HFF-Myc (cell line): Measurements from ENCODE around the gene TOX4.
"Not testable (repeated sequence)": the region's sequence is repeated elsewhere in the genome, so short reads cannot be mapped to it uniquely, and the experiment has no call there.

Experiments used
- DNase-seq: peaks from one replicate; pipeline ENCODE4 v3.0.0-alpha.2; 2011; ENCODE audit warnings: low read depth; ENCODE audit errors: extremely low read depth
- H3K4me3 ChIP-seq: replicated peaks from 2 replicates; pipeline ENCODE4 v1.5.1; 2011; ENCODE audit warnings: low read depth, mild to moderate bottlenecking, control low read depth, low read length
- TF ChIP-seq, protein P1 (sequence below): IDR thresholded peaks from 2 replicates; pipeline ENCODE4 v1.5.1; 2012; ENCODE audit warnings: mild to moderate bottlenecking, low read depth, low read length, control low read depth; ENCODE audit errors: missing control alignments

Gene TOX4

DNA sequence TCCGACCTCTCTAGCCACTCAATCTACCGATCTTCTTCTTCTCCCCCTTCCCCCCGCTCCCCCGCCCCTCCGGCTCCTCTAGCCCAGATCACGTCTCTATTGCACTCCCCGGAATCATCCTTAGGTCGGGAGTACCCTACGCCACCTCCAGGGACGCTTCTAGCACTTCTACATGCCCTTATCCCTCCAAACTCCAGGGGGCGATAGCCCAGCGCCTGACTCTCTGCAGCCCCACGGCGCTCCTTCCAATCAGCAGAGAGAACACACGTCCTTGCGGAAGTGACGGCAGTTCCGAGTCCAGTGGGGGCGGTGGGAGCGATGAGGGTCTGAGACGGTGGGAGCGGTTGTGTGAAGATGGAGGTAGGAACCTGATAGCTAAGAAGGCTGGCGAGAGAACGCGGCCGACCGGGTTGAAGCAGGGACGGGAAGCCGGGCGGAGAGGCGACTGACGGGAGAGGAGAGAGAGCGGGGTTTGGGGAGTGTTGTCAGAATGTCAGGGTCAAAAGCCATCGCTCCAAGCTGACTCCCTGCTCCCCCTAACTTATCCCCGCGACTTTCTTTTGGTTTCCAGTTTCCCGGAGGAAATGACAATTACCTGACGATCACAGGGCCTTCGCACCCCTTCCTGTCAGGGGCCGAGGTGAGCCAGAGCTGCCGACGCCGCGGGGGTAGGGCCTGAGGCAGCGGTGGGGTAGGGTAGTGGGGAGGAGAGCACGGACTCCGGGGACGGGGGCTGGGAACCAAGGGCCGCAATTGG lies at the start of gene TOX4, which contains the start of gene RAB2B:
TSS of gene TOX4 (plus strand) at position 271 of the 757 bp plus-strand sequence. CDS start at position 355, 84 bp downstream.
TSS of gene RAB2B (minus strand) at position 35 of the 757 bp plus-strand sequence. CDS start 87 bp downstream, outside the sequence.
- TF ChIP-seq, protein P1, sequence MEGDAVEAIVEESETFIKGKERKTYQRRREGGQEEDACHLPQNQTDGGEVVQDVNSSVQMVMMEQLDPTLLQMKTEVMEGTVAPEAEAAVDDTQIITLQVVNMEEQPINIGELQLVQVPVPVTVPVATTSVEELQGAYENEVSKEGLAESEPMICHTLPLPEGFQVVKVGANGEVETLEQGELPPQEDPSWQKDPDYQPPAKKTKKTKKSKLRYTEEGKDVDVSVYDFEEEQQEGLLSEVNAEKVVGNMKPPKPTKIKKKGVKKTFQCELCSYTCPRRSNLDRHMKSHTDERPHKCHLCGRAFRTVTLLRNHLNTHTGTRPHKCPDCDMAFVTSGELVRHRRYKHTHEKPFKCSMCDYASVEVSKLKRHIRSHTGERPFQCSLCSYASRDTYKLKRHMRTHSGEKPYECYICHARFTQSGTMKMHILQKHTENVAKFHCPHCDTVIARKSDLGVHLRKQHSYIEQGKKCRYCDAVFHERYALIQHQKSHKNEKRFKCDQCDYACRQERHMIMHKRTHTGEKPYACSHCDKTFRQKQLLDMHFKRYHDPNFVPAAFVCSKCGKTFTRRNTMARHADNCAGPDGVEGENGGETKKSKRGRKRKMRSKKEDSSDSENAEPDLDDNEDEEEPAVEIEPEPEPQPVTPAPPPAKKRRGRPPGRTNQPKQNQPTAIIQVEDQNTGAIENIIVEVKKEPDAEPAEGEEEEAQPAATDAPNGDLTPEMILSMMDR = peak; percentile 95
- peak; percentile 96 for DNase-seq
- peak within 1 kb of the TSS; percentile 100 for H3K4me3 ChIP-seq

GRCh38 chr14:21428930-21429329 lies 48.1 kb upstream of the TOX4 start:
- TF ChIP-seq, protein P1 = no peak
- no peak overlapping the region for H3K4me3 ChIP-seq
- no peak for DNase-seq

GRCh38 chr14:21431126-21431525 lies 45.9 kb upstream of the TOX4 start:
- no peak overlapping the region for H3K4me3 ChIP-seq
- DNase-seq = no peak
- TF ChIP-seq, protein P1 = no peak

GRCh38 chr14:21436567-21437062 lies 40.4 kb upstream of the TOX4 start:
- TF ChIP-seq, protein P1 = no peak

GRCh38 chr14:21437063-21437901 lies 39.7 kb upstream of the TOX4 start:
- H3K4me3 ChIP-seq = peak overlapping the region; percentile 65
- TF ChIP-seq, protein P1 = no peak
- DNase-seq = peak; percentile 97

More at GRCh38 chr14:21436567-21437062, 40.4 kb upstream of the TOX4 start:
- no peak for DNase-seq
- H3K4me3 ChIP-seq = peak overlapping the region; percentile 65

DNA sequence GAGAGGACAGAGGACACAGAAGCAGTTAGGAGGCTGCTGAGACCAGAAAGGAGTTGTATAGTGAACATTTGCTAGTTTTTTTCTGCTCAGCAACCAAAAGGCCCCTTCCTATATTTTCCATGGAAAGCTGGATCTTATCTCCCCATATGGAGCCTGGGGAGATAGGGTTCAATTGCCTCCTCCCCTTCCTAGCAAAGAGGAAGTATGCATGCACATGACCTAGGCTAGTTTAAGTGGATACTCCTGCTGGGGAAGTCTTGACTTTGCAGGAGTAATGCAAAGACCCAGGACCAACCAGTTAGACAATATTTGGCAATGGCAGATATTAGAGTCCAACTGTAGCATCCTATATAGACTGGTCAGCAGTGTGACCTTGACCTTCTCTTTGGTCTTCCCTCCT lies 36.1 kb upstream of the TOX4 start:
- TF ChIP-seq, protein P1 = no peak
- no peak for DNase-seq
- H3K4me3 ChIP-seq = no peak overlapping the region

- not testable (repeated sequence) for H3K4me3 ChIP-seq, DNase-seq
Measured at GRCh38 chr14:21442657-21443056, 34.3 kb upstream of the TOX4 start.
